ENCODE results near the gene NPC1L1. TPM values are rescaled to one million over a fixed set of nuclear protein-coding genes. Genes with fewer than 3 reads are reported as not detected.

The NPC1L1 gene
- total RNA-seq, 1 donor from 2014 or later: not detected

GRCh38 chr7:44518761-44519160 lies 22.4 kb downstream of the NPC1L1 start:
- CTCF ChIA-PET: no interaction called here
- DNase-seq: no peak
- H3K9me3 Mint-ChIP-seq: no peaks in the 10 kb centered on the region
- H3K36me3 Mint-ChIP-seq (ENCODE audit: low read depth): no peaks in the 10 kb centered on the region
- no peak for ATAC-seq (ENCODE audit: low read depth)
- H3K4me3 Mint-ChIP-seq: no peak overlapping the region
- peaks cover 7% of the 10 kb centered on the region for H3K27me3 Mint-ChIP-seq
- intact Hi-C loops (cut with micrococcal nuclease): no loop called here
- H3K27ac Mint-ChIP-seq: no peak overlapping the region
- H3K4me1 Mint-ChIP-seq: no peaks in the 10 kb centered on the region
- no peak for TF ChIP-seq CTCF (IDR thresholded peaks at IDR 0.05)
- POLR2A ChIA-PET: no interaction called here

- H3K27ac Mint-ChIP-seq: no peak overlapping the region
- CTCF ChIA-PET: no interaction called here
These were observed 24.0 kb downstream of the NPC1L1 start for GRCh38 chr7:44517175-44517574.

GRCh38 chr7:44515590-44516268 lies 25.4 kb downstream of the NPC1L1 start:
- no peaks in the 10 kb centered on the region for H3K4me1 Mint-ChIP-seq
- intact Hi-C loops (cut with micrococcal nuclease): no loop called here
- DNase-seq (no peak), ATAC-seq (ENCODE audit: low read depth) (no peak)
- peaks cover 4% of the 10 kb centered on the region for H3K27me3 Mint-ChIP-seq
- CTCF ChIA-PET: no interaction called here
- no peak overlapping the region for H3K27ac Mint-ChIP-seq
- no peaks in the 10 kb centered on the region for H3K36me3 Mint-ChIP-seq (ENCODE audit: low read depth)
- no peak overlapping the region for H3K4me3 Mint-ChIP-seq
- no peaks in the 10 kb centered on the region for H3K9me3 Mint-ChIP-seq
- POLR2A ChIA-PET: no interaction called here
- no peak for TF ChIP-seq CTCF (IDR thresholded peaks at IDR 0.05)

More at GRCh38 chr7:44517175-44517574, 24.0 kb downstream of the NPC1L1 start:
- POLR2A ChIA-PET: no interaction called here
- Mint-ChIP-seq H3K4me3 (no peak overlapping the region), H3K4me1 (no peaks in the 10 kb centered on the region), H3K27me3 (peaks cover 10% of the 10 kb centered on the region), H3K36me3 (ENCODE audit: low read depth) (no peaks in the 10 kb centered on the region), H3K9me3 (no peaks in the 10 kb centered on the region)
- ATAC-seq (ENCODE audit: low read depth) (no peak), DNase-seq (no peak)
- TF ChIP-seq CTCF (IDR thresholded peaks at IDR 0.05): no peak
- intact Hi-C loops (cut with micrococcal nuclease): no loop called here

- Mint-ChIP-seq H3K4me3 (no peak overlapping the region), H3K27ac (no peak overlapping the region), H3K36me3 (ENCODE audit: low read depth) (no peaks in the 10 kb centered on the region), H3K27me3 (peaks cover 2% of the 10 kb centered on the region), H3K4me1 (no peaks in the 10 kb centered on the region), H3K9me3 (no peaks in the 10 kb centered on the region)
- ATAC-seq (ENCODE audit: low read depth) (no peak), DNase-seq (no peak)
- TF ChIP-seq CTCF (IDR thresholded peaks at IDR 0.05): no peak
- POLR2A ChIA-PET: no interaction called here
- intact Hi-C loops (cut with micrococcal nuclease): no loop called here
- CTCF ChIA-PET: no interaction called here
These were observed 28.4 kb downstream of the NPC1L1 start for GRCh38 chr7:44512736-44513135.

- CTCF ChIA-PET: no interaction called here
- no peak for ATAC-seq (ENCODE audit: low read depth)
These were observed 29.2 kb downstream of the NPC1L1 start for GRCh38 chr7:44511863-44512468.

More at GRCh38 chr7:44511863-44512468, 29.2 kb downstream of the NPC1L1 start:
- Mint-ChIP-seq H3K27me3 (peaks cover 2% of the 10 kb centered on the region), H3K27ac (no peak overlapping the region), H3K36me3 (ENCODE audit: low read depth) (no peaks in the 10 kb centered on the region), H3K9me3 (peaks cover under 1% of the 10 kb centered on the region), H3K4me1 (no peaks in the 10 kb centered on the region), H3K4me3 (no peak overlapping the region)
- intact Hi-C loops (cut with micrococcal nuclease): no loop called here
- TF ChIP-seq CTCF (IDR thresholded peaks at IDR 0.05): no peak
- POLR2A ChIA-PET: no interaction called here
- no peak for DNase-seq

All from activated B cell treated with CpG ODN at 0.5 μM for 24 hours (primary cell).